PC-9 (cell line): ENCODE measurements around the gene CA11. TPM values are rescaled to one million over a fixed set of nuclear protein-coding genes. Genes with fewer than 3 reads are reported as not detected.
"Not testable (repeated sequence)": the region's sequence is repeated elsewhere in the genome, so short reads cannot be mapped to it uniquely, and the experiment has no call there.

Experiments
- BruUV-seq: library from RNA; stranded (reverse); fragments of 400-500 nt; replicated peaks from 2 replicates; lab custom pipeline; 2021; lab: Mats Ljungman, UMichigan
- CTCF ChIA-PET: fragments of 300-600 bp; sonication (Branson Sonifier 250); formaldehyde crosslinking; loops from one replicate; lab custom pipeline; 2022; ENCODE audit warnings: antibody characterized with exemption; lab: Charles Lee
- POLR2A ChIA-PET: fragments of 300-600 bp; sonication (Branson Sonifier 250); formaldehyde crosslinking; loops from one replicate; lab custom pipeline; 2022; ENCODE audit warnings: antibody characterized with exemption; ENCODE audit not compliant: unreplicated experiment; lab: Charles Lee
- DNase-seq, 2 experiments: peaks; one replicate each; pipeline versions ENCODE4 v3.0.0 to v3.0.0-alpha.2; 2015 to 2022; ENCODE audit warnings: mixed read lengths in 1 of 2
- H2AFZ ChIP-seq: fragments of 200-600 bp; sonication (generic); 2 replicates; pipeline ENCODE4 v1.8.1; 2017; ENCODE audit warnings: antibody characterized with exemption
- H3F3A ChIP-seq: fragments of 200-600 bp; sonication (generic); 2 replicates; pipeline ENCODE4 v1.8.1; 2017; ENCODE audit warnings: antibody characterized with exemption, mild to moderate bottlenecking, low read depth; ENCODE audit not compliant: insufficient read depth
- H3K27ac ChIP-seq: fragments of 200-600 bp; sonication (generic); 2 replicates; pipeline ENCODE4 v1.6.1; 2016; ENCODE audit warnings: mixed run types
- H3K27me3 ChIP-seq: fragments of 200-600 bp; sonication (generic); 2 replicates; pipeline ENCODE4 v1.6.1; 2016; ENCODE audit warnings: low read depth, mixed run types; ENCODE audit not compliant: insufficient read depth
- H3K36me3 ChIP-seq: fragments of 200-600 bp; sonication (generic); 2 replicates; pipeline ENCODE4 v1.6.1; 2016; ENCODE audit warnings: low read depth, mixed run types
- H3K4me1 ChIP-seq: fragments of 200-600 bp; sonication (generic); replicated peaks from 2 replicates; pipeline ENCODE4 v1.6.1; 2016; ENCODE audit warnings: mixed run types; ENCODE audit not compliant: insufficient read depth
- H3K4me2 ChIP-seq: fragments of 200-600 bp; sonication (generic); 2 replicates; pipeline ENCODE4 v1.6.1; 2017; ENCODE audit warnings: mixed run types
- H3K4me3 ChIP-seq: fragments of 200-600 bp; sonication (generic); 2 replicates; pipeline ENCODE4 v1.6.1; 2016; ENCODE audit warnings: mixed run types
- H3K79me2 ChIP-seq: fragments of 200-600 bp; sonication (generic); 2 replicates; pipeline ENCODE4 v1.6.1; 2017; ENCODE audit warnings: low read depth, mixed run types
- H3K9me2 ChIP-seq: fragments of 200-600 bp; sonication (generic); 2 replicates; pipeline ENCODE4 v1.8.1; 2017; ENCODE audit warnings: mild to moderate bottlenecking; ENCODE audit not compliant: insufficient read depth
- H3K9me3 ChIP-seq: fragments of 200-600 bp; sonication (generic); 2 replicates; pipeline ENCODE4 v1.8.1; 2016; ENCODE audit warnings: low read depth; ENCODE audit not compliant: insufficient read depth
- H4K20me1 ChIP-seq: fragments of 200-600 bp; sonication (generic); 2 replicates; pipeline ENCODE4 v1.8.1; 2017; ENCODE audit not compliant: insufficient read depth
- EZH2 ChIP-seq: fragments of 200-600 bp; sonication (generic); IDR thresholded peaks from 2 replicates; pipeline ENCODE4 v1.8.0; 2017; ENCODE audit warnings: antibody characterized with exemption, low read depth
- intact Hi-C: fragments of 100-400 bp; cut with micrococcal nuclease; formaldehyde crosslinking; loops from one replicate; pipeline ENCODE4 v1.10.0; 2022; ENCODE audit not compliant: unreplicated experiment
- total RNA-seq: library from RNA; stranded (reverse); gene quantifications from 2 replicates; pipeline ENCODE4 v1.2.3, GENCODE V29; 2021
- TF ChIP-seq, protein P1 (sequence below): fragments of 200-600 bp; sonication (generic); conservative IDR thresholded peaks from 2 replicates; pipeline ENCODE4 v1.6.1; 2017; ENCODE audit warnings: mixed run types, antibody characterized with exemption, mild to moderate bottlenecking, moderate library complexity

Gene CA11
- total RNA-seq, 1 experiment from 2014 or later = 11.0 TPM

DNA sequence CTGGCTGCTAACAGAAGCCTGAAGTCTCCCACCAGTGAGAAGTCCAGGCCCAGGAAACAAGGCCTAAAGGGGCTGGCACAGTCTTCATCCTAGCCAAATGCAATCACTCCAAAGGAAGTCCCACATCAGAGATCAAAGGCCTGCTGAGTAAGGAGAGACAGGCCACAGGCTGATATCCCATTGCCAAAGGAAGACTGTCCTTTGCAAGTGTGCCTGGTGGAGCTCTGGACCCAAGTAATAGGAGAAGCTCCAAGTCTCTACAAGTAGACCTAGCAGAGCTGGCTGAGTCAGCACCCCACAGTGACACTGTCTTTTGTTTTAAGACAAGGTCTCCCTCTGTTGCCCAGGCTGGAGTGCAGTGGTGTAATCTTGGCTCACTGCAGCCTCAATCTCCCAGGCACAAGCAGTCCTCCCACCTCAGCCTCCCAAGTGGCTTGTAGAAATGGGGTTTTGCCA, 13.3 kb downstream of the CA11 start:
- no peak overlapping the region for H3K27ac ChIP-seq
- H3K4me3 ChIP-seq = no peak overlapping the region
- H3K36me3 ChIP-seq = no peaks in the 10 kb centered on the region; the same call in 1 of the 2 replicates
- H3K79me2 ChIP-seq = peaks cover 11% of the 10 kb centered on the region
- TF ChIP-seq, protein P1, sequence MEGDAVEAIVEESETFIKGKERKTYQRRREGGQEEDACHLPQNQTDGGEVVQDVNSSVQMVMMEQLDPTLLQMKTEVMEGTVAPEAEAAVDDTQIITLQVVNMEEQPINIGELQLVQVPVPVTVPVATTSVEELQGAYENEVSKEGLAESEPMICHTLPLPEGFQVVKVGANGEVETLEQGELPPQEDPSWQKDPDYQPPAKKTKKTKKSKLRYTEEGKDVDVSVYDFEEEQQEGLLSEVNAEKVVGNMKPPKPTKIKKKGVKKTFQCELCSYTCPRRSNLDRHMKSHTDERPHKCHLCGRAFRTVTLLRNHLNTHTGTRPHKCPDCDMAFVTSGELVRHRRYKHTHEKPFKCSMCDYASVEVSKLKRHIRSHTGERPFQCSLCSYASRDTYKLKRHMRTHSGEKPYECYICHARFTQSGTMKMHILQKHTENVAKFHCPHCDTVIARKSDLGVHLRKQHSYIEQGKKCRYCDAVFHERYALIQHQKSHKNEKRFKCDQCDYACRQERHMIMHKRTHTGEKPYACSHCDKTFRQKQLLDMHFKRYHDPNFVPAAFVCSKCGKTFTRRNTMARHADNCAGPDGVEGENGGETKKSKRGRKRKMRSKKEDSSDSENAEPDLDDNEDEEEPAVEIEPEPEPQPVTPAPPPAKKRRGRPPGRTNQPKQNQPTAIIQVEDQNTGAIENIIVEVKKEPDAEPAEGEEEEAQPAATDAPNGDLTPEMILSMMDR = no peak
- TF ChIP-seq EZH2 = no peak
- ChIA-PET POLR2A (no interaction called here), CTCF (no interaction called here)
- BruUV-seq = no TSS peak
- H3K27me3 ChIP-seq = no peaks in the 10 kb centered on the region
- H3K4me1 ChIP-seq = peaks cover 30% of the 10 kb centered on the region
- no peak overlapping the region for H3K4me2 ChIP-seq
- peaks cover 64% of the 10 kb centered on the region for H3F3A ChIP-seq
- intact Hi-C loops = no loop called here
- H4K20me1 ChIP-seq = no peaks in the 10 kb centered on the region
- no peaks in the 10 kb centered on the region for H3K9me2 ChIP-seq
- DNase-seq = no peak
- H3K9me3 ChIP-seq = no peaks in the 10 kb centered on the region
- no peak overlapping the region for H2AFZ ChIP-seq

DNA sequence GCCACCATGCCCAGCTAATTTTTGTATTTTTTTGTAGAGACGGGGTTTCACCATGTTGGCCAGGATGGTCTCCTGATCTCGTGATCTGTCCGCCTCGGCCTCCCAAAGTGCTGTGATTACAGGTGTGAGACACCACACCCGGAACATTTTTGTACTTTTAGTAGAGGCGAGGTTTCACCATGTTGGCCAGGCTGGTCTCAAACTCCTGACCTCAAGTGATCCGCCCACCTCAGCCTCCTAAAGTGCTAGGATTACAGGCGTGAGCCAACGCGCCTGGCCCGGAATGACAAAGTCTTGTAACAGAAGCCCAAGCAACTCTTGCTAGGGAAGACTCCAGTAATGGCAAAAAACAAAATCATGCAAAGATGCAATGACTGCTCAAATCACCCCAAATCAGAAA, 13.7 kb downstream of the CA11 start:
- intact Hi-C loops, DNase-seq, H3K4me2 ChIP-seq, BruUV-seq, H3K36me3 ChIP-seq, CTCF ChIA-PET, H3K27me3 ChIP-seq, H3K27ac ChIP-seq, H3K9me2 ChIP-seq, H3K9me3 ChIP-seq, H2AFZ ChIP-seq, H4K20me1 ChIP-seq, H3K4me3 ChIP-seq: not testable (repeated sequence)
- Histone ChIP-seq H3K4me1 (peaks cover 34% of the 10 kb centered on the region), H3F3A (peaks cover 68% of the 10 kb centered on the region), H3K79me2 (peaks cover 11% of the 10 kb centered on the region)
- POLR2A ChIA-PET = interaction anchor here (0.6 kb wide), 1 partner anchor 268 kb away, joined by 6 read pairs; the partner anchor contains the start of gene SYNGR4

DNA sequence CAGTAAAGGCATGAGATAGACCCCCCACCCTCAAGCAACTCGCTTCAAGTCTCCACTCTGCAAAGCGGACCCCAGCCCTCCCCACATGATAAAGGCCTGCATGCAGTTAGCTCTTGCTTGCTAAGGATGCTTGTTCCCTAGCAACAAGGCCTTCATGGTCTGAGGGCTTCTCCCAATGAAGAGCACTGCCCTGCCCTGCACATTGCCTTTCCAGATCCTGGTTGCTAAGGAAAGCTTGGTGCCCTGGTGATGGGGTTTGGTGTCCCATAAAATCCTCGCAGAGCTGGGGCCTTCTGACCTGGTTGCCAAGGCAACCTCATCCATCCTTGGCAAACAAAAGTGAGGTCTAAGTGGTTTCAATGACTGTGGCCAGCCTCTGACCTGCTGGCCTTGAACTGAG, 14.8 kb downstream of the CA11 start:
- H3F3A ChIP-seq = peaks cover 70% of the 10 kb centered on the region
- no peak overlapping the region for H2AFZ ChIP-seq
- no peak overlapping the region for H3K4me3 ChIP-seq
- H3K27me3 ChIP-seq = no peaks in the 10 kb centered on the region
- peaks cover 45% of the 10 kb centered on the region for H3K4me1 ChIP-seq
- TF ChIP-seq, protein P1 = no peak
- TF ChIP-seq EZH2 = no peak
- H3K36me3 ChIP-seq = no peaks in the 10 kb centered on the region; the same call in 1 of the 2 replicates
- no peak for DNase-seq
- no peak overlapping the region for H3K4me2 ChIP-seq
- H3K9me3 ChIP-seq = no peaks in the 10 kb centered on the region
- H3K27ac ChIP-seq = no peak overlapping the region
- intact Hi-C loops = no loop called here
- ChIA-PET CTCF (no interaction called here), POLR2A (no interaction called here)
- peaks cover 6% of the 10 kb centered on the region for H3K79me2 ChIP-seq
- no TSS peak for BruUV-seq
- no peaks in the 10 kb centered on the region for H3K9me2 ChIP-seq
- no peaks in the 10 kb centered on the region for H4K20me1 ChIP-seq
